Neuronal stem cell (in vitro differentiated cells): ENCODE results near the gene MRPL46.

Source experiments
- DNase-seq: peaks from one replicate; pipeline ENCODE4 v3.0.0-alpha.2; 2013; ENCODE audit warnings: low spot score
- H2AFZ ChIP-seq: one replicate; pipeline ENCODE4 v1.6.1; 2013; ENCODE audit warnings: mild to moderate bottlenecking, low read length, inconsistent platforms
- H2AK5ac ChIP-seq: 2 replicates; pipeline ENCODE4 v1.6.1; 2013; ENCODE audit warnings: low read depth, mild to moderate bottlenecking, inconsistent platforms, low read length, moderate library complexity, mixed read lengths
- H2BK120ac ChIP-seq: 2 replicates; pipeline ENCODE4 v1.6.1; 2013; ENCODE audit warnings: low read depth, mild to moderate bottlenecking, inconsistent platforms, low read length, moderate library complexity, mixed read lengths
- H2BK12ac ChIP-seq: one replicate; pipeline ENCODE4 v1.6.1; 2013; ENCODE audit warnings: low read length, inconsistent platforms
- H2BK15ac ChIP-seq: 2 replicates; pipeline ENCODE4 v1.6.1; 2013; ENCODE audit warnings: mild to moderate bottlenecking, low read length, inconsistent platforms, mixed read lengths
- H2BK5ac ChIP-seq: one replicate; pipeline ENCODE4 v1.6.1; 2013; ENCODE audit warnings: inconsistent platforms, mild to moderate bottlenecking, low read length, moderate library complexity
- H3K14ac ChIP-seq: one replicate; pipeline ENCODE4 v1.6.1; 2013; ENCODE audit warnings: low read length, inconsistent platforms
- H3K18ac ChIP-seq: 2 replicates; pipeline ENCODE4 v1.6.1; 2013; ENCODE audit warnings: low read length, inconsistent platforms
- H3K23ac ChIP-seq: 2 replicates; pipeline ENCODE4 v1.6.1; 2013; ENCODE audit warnings: low read depth, mild to moderate bottlenecking, mixed read lengths, low read length, inconsistent platforms; ENCODE audit not compliant: poor library complexity
- H3K27ac ChIP-seq: replicated peaks from 3 replicates; pipeline ENCODE4 v1.5.1; 2013; ENCODE audit warnings: low read length, inconsistent platforms
- H3K27me3 ChIP-seq, 3 experiments: 2 replicates each; pipeline ENCODE4 v1.6.1; 2013; ENCODE audit warnings: low read length in 3 of 3, mild to moderate bottlenecking in 2 of 3, inconsistent platforms in 1 of 3, low read depth in 1 of 3, mixed read lengths in 1 of 3, moderate library complexity in 1 of 3; ENCODE audit not compliant: control insufficient read depth in 3 of 3, insufficient read depth in 3 of 3
- H3K36me3 ChIP-seq, 2 donors: replicated peaks in 1 of 2; 2 replicates each; pipeline ENCODE4 v1.6.1; 2013; ENCODE audit warnings: low read length in 2 of 2; ENCODE audit not compliant: control insufficient read depth in 2 of 2, insufficient read depth in 2 of 2
- H3K4ac ChIP-seq: 2 replicates; pipeline ENCODE4 v1.6.1; 2013; ENCODE audit warnings: inconsistent platforms, mild to moderate bottlenecking, low read length, moderate library complexity
- H3K4me1 ChIP-seq, 2 donors: 1 replicate in 1 of 2; 2 replicates in 1 of 2; pipeline ENCODE4 v1.6.1; 2013; ENCODE audit warnings: low read length in 2 of 2, low read depth in 1 of 2; ENCODE audit not compliant: control insufficient read depth in 2 of 2, insufficient read depth in 1 of 2
- H3K4me2 ChIP-seq: one replicate; pipeline ENCODE4 v1.6.1; 2013; ENCODE audit warnings: mild to moderate bottlenecking, low read length, inconsistent platforms; ENCODE audit not compliant: insufficient read depth, poor library complexity, severe bottlenecking
- H3K4me3 ChIP-seq, 2 donors: 2 replicates each; pipeline ENCODE4 v1.5.1; 2013; ENCODE audit warnings: low read length in 2 of 2, mild to moderate bottlenecking in 2 of 2, inconsistent platforms in 1 of 2, moderate library complexity in 1 of 2
- H3K79me1 ChIP-seq: one replicate; pipeline ENCODE4 v1.6.1; 2013; ENCODE audit warnings: low read depth, mild to moderate bottlenecking, inconsistent platforms, low read length, moderate library complexity
- H3K9ac ChIP-seq: one replicate; pipeline ENCODE4 v1.6.1; 2013; ENCODE audit warnings: mild to moderate bottlenecking, low read depth, low read length, inconsistent platforms; ENCODE audit not compliant: poor library complexity
- H3K9me3 ChIP-seq, 2 donors: replicated peaks in 1 of 2; 2 replicates each; pipeline versions ENCODE3 to v1.6.1; 2013; ENCODE audit warnings: low read length in 2 of 2, mild to moderate bottlenecking in 2 of 2, inconsistent platforms in 1 of 2, low read depth in 1 of 2, mixed read lengths in 1 of 2, moderate library complexity in 1 of 2; ENCODE audit not compliant: control insufficient read depth in 2 of 2, insufficient read depth in 1 of 2
- H4K8ac ChIP-seq: one replicate; pipeline ENCODE4 v1.6.1; 2013; ENCODE audit warnings: low read depth, mild to moderate bottlenecking, inconsistent platforms, low read length, moderate library complexity
- H4K91ac ChIP-seq: one replicate; pipeline ENCODE4 v1.6.1; 2013; ENCODE audit warnings: low read length, low read depth, mild to moderate bottlenecking, inconsistent platforms; ENCODE audit not compliant: poor library complexity
- WGBS, 2 donors: extraction: QIAGEN DNeasy Blood & Tissue Kit; methylation state at CpG; one replicate each; pipeline ENCODE4 v1.1.7; 2013; ENCODE audit warnings: missing lambda C conversion rate in 2 of 2, mixed read lengths in 1 of 2; ENCODE audit not compliant: insufficient read length in 2 of 2, insufficient replicate concordance in 1 of 2; ENCODE audit errors: extremely low coverage in 2 of 2; 5-methylcytosine and 5-hydroxymethylcytosine counted together

MRPL46 gene

GRCh38 chr15:88480981-88481380, 13.8 kb upstream of the MRPL46 start:
- Histone ChIP-seq H3K18ac (no peak overlapping the region), H3K4ac (no peak overlapping the region)
- no CpG with 5 or more reads among the region's 8 CpGs for WGBS, 2 donors

GRCh38 chr15:88479169-88479568, 12.0 kb upstream of the MRPL46 start:
- Histone ChIP-seq H3K23ac (no peak overlapping the region), H3K36me3 (peaks cover 7 to 42% of the 10 kb centered on the region in 2 donors), H3K14ac (no peak overlapping the region), H3K27ac (no peak overlapping the region), H2AFZ (no peak overlapping the region), H4K91ac (no peak overlapping the region), H4K8ac (no peak overlapping the region), H3K4me2 (no peak overlapping the region), H3K18ac (no peak overlapping the region), H2BK5ac (no peak overlapping the region), H3K9me3 (no peaks in the 10 kb centered on the region), H3K4me3 (no peak overlapping the region), H3K27me3 (no peaks in the 10 kb centered on the region), H2BK15ac (no peak overlapping the region), H3K9ac (no peak overlapping the region), H2BK12ac (no peak overlapping the region), H3K4ac (no peak overlapping the region), H2AK5ac (no peak overlapping the region), H2BK120ac (no peak overlapping the region), H3K4me1 (peaks cover 6 to 13% of the 10 kb centered on the region in 2 donors), H3K79me1 (no peaks in the 10 kb centered on the region)
- DNase-seq, result no peak
- no CpG with 5 or more reads among the region's 3 CpGs for WGBS, 2 donors

More at GRCh38 chr15:88480981-88481380, 13.8 kb upstream of the MRPL46 start:
- no peak overlapping the region for H4K91ac ChIP-seq
- no peak overlapping the region for H4K8ac ChIP-seq
- no peak overlapping the region for H2BK120ac ChIP-seq
- no peaks in the 10 kb centered on the region for H3K9me3 ChIP-seq
- H3K4me3 ChIP-seq, result no peak overlapping the region
- no peak overlapping the region for H3K4me2 ChIP-seq
- no peaks in the 10 kb centered on the region for H3K27me3 ChIP-seq
- H3K36me3 ChIP-seq, result peaks cover 5 to 32% of the 10 kb centered on the region in 2 donors
- no peak overlapping the region for H2BK5ac ChIP-seq
- H2AK5ac ChIP-seq, result no peak overlapping the region
- no peak for DNase-seq
- no peak overlapping the region for H2BK15ac ChIP-seq
- H3K79me1 ChIP-seq, result no peaks in the 10 kb centered on the region
- H3K14ac ChIP-seq, result no peak overlapping the region
- H3K27ac ChIP-seq, result no peak overlapping the region
- peaks cover 17 to 23% of the 10 kb centered on the region in 2 donors for H3K4me1 ChIP-seq
- no peak overlapping the region for H2AFZ ChIP-seq
- H3K23ac ChIP-seq, result no peak overlapping the region
- no peak overlapping the region for H2BK12ac ChIP-seq
- no peak overlapping the region for H3K9ac ChIP-seq

- Histone ChIP-seq H3K79me1 (no peaks in the 10 kb centered on the region), H2BK5ac (no peak overlapping the region), H3K14ac (no peak overlapping the region), H3K9ac (no peak overlapping the region), H3K27me3 (no peaks in the 10 kb centered on the region), H3K4me3 (no peak overlapping the region), H2AFZ (no peak overlapping the region), H3K23ac (no peak overlapping the region), H4K8ac (no peak overlapping the region), H3K4me1 (peaks cover 5 to 7% of the 10 kb centered on the region in 2 donors), H2AK5ac (no peak overlapping the region), H3K36me3 (peaks cover 10 to 51% of the 10 kb centered on the region in 2 donors), H3K4me2 (no peak overlapping the region), H3K4ac (no peak overlapping the region), H4K91ac (no peak overlapping the region), H2BK15ac (no peak overlapping the region), H2BK12ac (no peak overlapping the region), H3K18ac (no peak overlapping the region), H3K9me3 (no peaks in the 10 kb centered on the region), H2BK120ac (no peak overlapping the region), H3K27ac (no peak overlapping the region)
- no peak for DNase-seq
- WGBS, 2 donors, result no CpG with 5 or more reads among the region's 5 CpGs
These were observed 10.7 kb upstream of the MRPL46 start for GRCh38 chr15:88477904-88478303.

GRCh38 chr15:88477126-88477525, 9.9 kb upstream of the MRPL46 start:
- no peak for DNase-seq
- H2BK120ac ChIP-seq, result no peak overlapping the region
- H4K8ac ChIP-seq, result no peak overlapping the region
- H3K14ac ChIP-seq, result no peak overlapping the region
- no peak overlapping the region for H4K91ac ChIP-seq
- H3K4me3 ChIP-seq, result no peak overlapping the region
- no peaks in the 10 kb centered on the region for H3K79me1 ChIP-seq
- no peak overlapping the region for H3K9ac ChIP-seq
- H2BK12ac ChIP-seq, result no peak overlapping the region
- no peak overlapping the region for H2AFZ ChIP-seq
- no peak overlapping the region for H3K4ac ChIP-seq
- no peaks in the 10 kb centered on the region for H3K9me3 ChIP-seq
- H3K23ac ChIP-seq, result no peak overlapping the region
- H3K4me1 ChIP-seq, result peaks cover 0 to 5% of the 10 kb centered on the region in 2 donors
- no peak overlapping the region for H2AK5ac ChIP-seq
- no peak overlapping the region for H3K18ac ChIP-seq
- no peaks in the 10 kb centered on the region for H3K27me3 ChIP-seq
- no CpG with 5 or more reads among the region's 7 CpGs for WGBS, 2 donors
- H3K4me2 ChIP-seq, result no peak overlapping the region
- H2BK15ac ChIP-seq, result no peak overlapping the region
- peaks cover 12 to 59% of the 10 kb centered on the region in 2 donors for H3K36me3 ChIP-seq
- no peak overlapping the region for H2BK5ac ChIP-seq
- no peak overlapping the region for H3K27ac ChIP-seq
